NCI-H2227 (cell line): ENCODE results near the gene MOV10L1.

Source experiments
- DNase-seq: peaks from one replicate; lab custom pipeline; 2025; ENCODE audit not compliant: unreplicated experiment; lab: John Stamatoyannopoulos, UW

MOV10L1 gene

GRCh38 chr22:50101870-50102565, 12.2 kb downstream of the MOV10L1 start:
- DNase-seq: no peak

- no peak for DNase-seq
Observed at GRCh38 chr22:50102946-50103345, 13.1 kb downstream of the MOV10L1 start.

GRCh38 chr22:50104141-50104544, 14.3 kb downstream of the MOV10L1 start:
- DNase-seq: no peak

- DNase-seq: no peak
Observed at GRCh38 chr22:50105208-50106100, 15.6 kb downstream of the MOV10L1 start.

DNA sequence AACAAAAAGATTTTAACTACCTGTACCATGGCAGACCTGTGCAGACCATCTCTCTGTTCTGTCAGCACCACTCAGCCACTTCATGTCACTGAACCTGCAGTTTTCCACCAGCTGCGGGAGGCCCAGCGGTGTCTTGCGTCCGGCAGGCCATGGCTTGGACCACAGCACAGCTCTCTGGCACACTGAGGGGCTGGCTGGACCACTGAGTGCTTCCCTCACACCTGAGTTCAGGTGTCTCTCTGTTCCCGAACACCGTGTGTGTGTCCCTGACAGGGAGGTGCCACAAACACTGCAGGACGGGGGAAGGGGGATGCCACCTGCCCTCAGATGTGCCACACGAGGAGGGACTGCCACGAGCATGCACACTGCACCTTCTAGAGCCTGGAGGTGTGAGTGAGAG, 17.7 kb downstream of the MOV10L1 start:
- no peak for DNase-seq

- DNase-seq: no peak
Observed at GRCh38 chr22:50111056-50111455, 21.2 kb downstream of the MOV10L1 start.

- no peak for DNase-seq
Observed at GRCh38 chr22:50112151-50113118, 22.6 kb downstream of the MOV10L1 start.

- no peak for DNase-seq
Observed at GRCh38 chr22:50114221-50115021, 24.6 kb downstream of the MOV10L1 start.

DNA sequence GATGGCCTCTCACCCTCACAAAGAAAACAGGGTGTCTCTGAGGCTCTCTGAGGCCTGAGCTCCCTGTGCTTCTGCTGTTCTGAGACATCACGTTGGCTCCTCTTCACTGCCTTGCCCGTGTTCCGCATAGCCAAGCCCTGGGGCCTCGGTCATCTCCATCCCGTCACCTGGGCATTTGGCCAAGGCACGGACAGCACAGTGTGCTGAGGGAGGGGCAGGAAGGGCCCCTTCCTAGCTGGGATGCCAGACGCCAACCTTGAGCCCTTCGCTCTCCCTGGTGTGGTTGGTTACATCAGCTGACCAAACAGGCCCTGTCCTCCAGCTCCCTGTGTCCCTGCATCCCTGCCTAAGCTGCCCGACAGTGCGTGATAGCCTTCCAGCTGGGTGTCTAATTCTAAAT, 25.9 kb downstream of the MOV10L1 start:
- no peak for DNase-seq

DNA sequence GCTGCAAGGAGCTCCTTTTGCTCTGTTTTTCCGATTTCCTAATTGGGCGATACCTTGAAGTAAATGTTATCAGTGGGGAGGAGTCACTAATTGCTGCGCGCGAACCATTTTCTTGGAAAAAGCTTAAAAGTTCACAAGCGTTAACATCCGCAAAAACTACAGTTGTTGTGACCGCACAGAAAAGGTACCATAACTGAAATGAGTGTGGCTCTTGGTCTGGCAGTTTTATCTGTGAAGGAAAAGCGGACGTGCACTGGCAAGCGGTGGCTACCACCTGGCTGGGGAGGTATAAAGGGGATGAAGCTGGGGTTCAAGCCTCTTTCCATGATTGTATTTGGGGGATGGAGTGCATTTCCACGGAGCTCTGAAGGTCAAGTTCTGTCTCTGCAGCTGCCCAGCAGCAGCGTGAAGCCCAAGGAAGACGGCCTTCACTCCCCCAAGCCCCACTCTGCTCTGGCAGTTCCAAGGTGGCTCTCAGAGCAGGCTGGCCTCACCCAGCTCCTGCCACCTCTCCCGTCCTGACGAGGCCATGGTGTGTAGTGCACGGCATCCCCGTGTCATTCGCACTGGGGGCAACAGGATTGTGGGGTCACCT, 27.5 kb downstream of the MOV10L1 start:
- DNase-seq: no peak

DNA sequence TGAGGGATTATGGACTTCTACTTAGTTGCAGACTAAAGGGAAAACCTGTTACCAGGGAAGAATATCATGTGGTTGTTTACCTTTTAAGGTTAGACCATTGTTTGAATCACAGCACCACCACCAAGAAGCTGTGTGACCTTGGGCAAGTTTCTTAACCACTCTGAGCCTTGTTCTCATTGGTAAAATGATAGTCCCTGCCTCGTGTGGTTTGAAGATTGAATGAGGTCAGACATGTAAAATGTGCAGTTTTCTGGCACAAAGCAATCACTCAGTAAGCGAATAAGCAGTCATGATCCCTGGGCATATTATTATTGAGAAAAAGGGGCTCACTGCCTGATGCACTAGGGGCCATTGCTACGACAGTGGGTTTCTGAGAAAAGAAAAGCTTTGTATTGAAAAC, 28.3 kb downstream of the MOV10L1 start:
- no peak for DNase-seq

GRCh38 chr22:50118557-50119168, 28.9 kb downstream of the MOV10L1 start:
- no peak for DNase-seq

- DNase-seq: no peak
Observed at GRCh38 chr22:50119169-50119767, 29.5 kb downstream of the MOV10L1 start.

DNA sequence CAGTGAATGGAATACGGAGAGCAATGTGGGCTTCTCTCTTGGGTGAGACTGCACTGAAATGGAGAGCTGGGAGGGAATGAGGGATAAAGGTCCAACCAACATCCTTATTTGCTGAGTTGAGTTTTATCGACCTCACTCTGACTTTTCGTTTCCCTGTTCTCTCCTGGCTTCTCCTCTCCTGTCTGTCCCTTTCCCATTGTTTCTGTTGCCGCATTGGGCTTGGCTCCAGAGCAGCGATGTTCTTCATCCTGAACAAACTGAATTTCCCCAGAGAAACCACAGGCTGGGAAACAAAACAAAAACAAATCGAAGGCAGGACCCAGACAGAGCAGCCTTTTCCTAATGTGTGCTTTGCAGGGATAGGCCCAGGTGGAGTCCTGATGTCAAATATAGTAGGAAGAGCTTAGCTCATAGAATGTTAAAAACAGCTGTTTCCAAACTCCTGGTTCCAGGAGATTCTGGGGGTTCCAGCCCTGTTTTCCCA, 30.0 kb downstream of the MOV10L1 start:
- no peak for DNase-seq

DNA sequence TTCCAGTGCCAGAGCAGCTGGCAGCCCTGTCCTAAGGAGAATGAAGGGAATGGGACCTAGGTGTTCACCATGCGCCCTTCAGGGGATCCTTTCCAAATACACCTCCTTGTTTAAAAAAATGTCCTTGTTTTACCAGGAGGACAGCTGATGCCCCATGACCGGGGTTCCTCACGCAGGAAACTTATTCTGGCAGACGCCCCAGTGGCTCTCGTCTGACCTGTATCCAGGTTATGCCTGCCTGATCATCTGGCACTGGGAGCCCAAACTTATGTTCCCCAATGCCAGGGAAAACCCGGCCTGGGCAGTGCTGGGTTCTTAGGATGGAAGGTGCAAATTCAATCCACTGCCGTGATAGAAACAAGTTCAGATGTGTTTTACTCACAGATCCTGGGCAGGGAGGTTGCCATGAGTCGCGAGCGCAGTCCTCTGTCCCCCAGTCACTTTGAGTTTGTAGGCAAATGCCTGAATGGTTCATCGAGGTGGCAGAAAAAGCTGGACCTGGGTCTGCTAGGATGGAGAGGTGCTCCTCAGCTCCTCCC, 31.5 kb downstream of the MOV10L1 start:
- no peak for DNase-seq

DNA sequence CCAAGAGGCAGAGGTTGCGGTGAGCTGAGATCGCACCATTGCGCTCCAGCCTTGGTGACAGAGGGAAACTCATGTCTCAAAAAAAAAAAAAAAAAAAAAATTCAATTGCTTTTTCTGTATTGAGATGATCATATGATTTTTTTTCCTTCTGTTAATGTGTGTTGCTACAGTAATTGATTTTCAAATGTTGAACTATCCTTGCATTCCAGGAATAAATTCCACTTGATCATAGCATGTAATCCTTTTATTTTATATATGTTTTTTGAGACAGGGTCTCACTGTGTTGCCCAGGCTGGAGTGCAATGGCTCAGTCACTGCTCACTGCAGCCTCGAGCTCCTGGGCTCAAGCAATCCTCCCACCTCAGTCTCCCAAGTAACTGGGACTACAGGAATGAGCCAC, 33.3 kb downstream of the MOV10L1 start:
- DNase-seq: no peak

DNA sequence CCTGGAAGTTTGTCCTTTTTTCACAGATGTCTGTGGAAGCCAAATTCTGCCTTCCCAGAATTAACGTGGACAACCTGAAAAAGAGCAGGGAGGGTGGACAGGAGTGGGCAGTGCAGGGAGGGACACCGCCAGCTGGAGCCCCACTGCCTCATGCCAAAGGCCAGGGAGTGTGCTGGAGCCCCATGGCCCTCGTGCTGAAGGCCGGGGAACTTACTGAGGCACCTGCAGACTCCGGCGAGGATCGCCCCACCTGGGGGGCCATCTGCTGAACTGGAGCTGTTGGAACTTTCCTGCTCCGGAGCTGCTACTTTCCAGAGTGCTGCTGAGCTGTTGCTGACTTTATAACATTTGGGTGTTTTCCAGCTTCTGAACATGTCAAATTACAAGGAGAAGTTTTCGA, 35.2 kb downstream of the MOV10L1 start:
- no peak for DNase-seq

DNA sequence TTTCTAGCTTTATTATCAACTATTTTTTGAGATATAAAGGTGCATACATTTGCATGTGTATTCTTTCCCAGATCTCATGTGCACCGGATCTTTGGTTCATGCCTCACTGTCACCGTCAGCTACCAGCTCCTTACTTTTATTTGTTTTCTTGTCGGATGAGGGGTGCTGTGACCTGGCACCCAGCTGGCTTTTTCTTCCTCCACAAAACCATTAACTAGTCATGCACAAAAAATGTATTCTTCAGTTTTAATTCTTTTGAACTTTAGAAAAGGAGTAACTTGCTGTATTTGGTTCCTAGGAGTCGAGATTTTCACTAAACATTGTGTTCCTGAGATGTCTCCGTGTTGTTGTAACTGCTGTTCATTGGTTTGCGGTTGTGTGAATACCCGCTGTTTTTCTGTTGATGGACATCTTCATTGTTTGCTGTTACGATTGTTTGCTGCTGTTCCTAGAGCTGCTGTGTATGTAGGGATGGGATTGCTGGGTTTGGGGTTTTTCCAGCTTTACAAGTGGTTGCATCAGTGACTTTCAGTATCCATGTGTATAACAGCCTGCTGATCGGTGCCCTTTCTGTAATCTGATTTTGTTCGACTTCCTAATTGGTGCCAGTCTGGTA, 39.4 kb downstream of the MOV10L1 start:
- DNase-seq: no peak
